Measurements from ENCODE around the gene INPPL1.

DNA sequence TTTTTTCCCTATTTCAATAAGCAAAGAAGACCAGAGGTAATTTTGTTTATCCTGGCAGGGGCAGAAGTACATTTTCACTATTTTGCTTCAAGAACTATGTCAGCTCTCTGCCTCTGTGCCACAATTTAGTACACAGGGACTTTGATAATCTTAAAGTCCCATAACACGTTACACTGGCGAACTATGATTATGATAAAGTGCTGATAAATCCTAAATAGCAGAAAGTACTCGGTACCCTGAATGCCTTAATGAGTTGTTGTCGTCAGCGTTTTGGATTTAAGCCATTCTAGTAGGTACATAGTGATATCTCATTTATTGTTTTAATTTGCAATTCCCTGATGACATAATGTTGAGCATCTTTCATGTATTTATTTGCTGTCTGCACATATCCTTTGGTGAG lies 36.0 kb downstream of the INPPL1 start:
- TF ChIP-seq FOXM1 (IDR thresholded peaks at IDR 0.05; ENCODE audit: borderline replicate concordance) (no peak), FOXK2 (IDR thresholded peaks at IDR 0.05) (no peak), FOXA1 (IDR thresholded peaks at IDR 0.05) (no peak), NFRKB (IDR thresholded peaks at IDR 0.05) (no peak), CTBP1 (IDR thresholded peaks at IDR 0.05; ENCODE audit: borderline replicate concordance) (no peak), TARDBP (IDR thresholded peaks at IDR 0.05) (no peak), SUZ12 (IDR thresholded peaks at IDR 0.05) (no peak), SP1 (IDR thresholded peaks at IDR 0.05) (no peak), BHLHE40 (IDR thresholded peaks at IDR 0.05; ENCODE audit: borderline replicate concordance) (no peak), L3MBTL2 (conservative IDR thresholded peaks at IDR 0.05) (no peak), ELF4 (IDR thresholded peaks at IDR 0.05) (no peak)
- TF ChIP-seq, protein P1, sequence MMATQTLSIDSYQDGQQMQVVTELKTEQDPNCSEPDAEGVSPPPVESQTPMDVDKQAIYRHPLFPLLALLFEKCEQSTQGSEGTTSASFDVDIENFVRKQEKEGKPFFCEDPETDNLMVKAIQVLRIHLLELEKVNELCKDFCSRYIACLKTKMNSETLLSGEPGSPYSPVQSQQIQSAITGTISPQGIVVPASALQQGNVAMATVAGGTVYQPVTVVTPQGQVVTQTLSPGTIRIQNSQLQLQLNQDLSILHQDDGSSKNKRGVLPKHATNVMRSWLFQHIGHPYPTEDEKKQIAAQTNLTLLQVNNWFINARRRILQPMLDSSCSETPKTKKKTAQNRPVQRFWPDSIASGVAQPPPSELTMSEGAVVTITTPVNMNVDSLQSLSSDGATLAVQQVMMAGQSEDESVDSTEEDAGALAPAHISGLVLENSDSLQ (IDR thresholded peaks at IDR 0.05), result no peak

Measured in HEK293T (cell line).